CD4-positive, alpha-beta T cell treated with Interleukin-15 for 1 hour (primary cell): ENCODE measurements around the gene ANTXR1.
"Not testable (repeated sequence)": the region's sequence is repeated elsewhere in the genome, so short reads cannot be mapped to it uniquely, and the experiment has no call there.

Experiments
- DNase-seq: peaks from one replicate; pipeline ENCODE4 v3.0.0-alpha.2; 2020

The ANTXR1 gene

DNA sequence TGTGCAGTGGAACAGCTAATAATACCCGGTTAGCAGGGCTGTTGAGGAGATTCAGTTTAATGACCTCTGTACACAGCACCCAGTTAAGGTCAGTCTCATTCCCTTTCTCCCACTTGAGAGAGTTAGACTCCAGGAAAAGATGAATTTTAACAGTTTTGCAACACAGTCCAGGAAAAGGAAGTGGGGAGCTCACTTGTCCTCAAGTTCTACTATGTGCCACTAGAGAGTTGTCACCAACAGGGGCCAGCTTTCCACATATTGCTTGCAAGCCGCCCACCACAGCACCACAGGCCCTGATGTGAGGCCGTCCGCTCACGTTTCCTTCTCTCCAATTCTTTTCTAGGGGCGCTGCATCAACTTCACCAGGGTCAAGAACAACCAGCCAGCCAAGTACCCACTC lies 231.9 kb downstream of the ANTXR1 start:
- no peak for DNase-seq

GRCh38 chr2:69247583-69247982 lies 234.6 kb downstream of the ANTXR1 start:
- DNase-seq = no peak

DNA sequence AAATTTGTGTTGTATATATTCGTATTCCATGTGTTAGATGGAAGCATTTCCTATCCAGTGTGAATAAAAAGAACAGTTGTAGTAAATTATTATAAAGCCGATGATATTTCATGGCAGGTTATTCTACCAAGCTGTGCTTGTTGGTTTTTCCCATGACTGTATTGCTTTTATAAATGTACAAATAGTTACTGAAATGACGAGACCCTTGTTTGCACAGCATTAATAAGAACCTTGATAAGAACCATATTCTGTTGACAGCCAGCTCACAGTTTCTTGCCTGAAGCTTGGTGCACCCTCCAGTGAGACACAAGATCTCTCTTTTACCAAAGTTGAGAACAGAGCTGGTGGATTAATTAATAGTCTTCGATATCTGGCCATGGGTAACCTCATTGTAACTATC lies 235.3 kb downstream of the ANTXR1 start:
- DNase-seq = no peak

DNA sequence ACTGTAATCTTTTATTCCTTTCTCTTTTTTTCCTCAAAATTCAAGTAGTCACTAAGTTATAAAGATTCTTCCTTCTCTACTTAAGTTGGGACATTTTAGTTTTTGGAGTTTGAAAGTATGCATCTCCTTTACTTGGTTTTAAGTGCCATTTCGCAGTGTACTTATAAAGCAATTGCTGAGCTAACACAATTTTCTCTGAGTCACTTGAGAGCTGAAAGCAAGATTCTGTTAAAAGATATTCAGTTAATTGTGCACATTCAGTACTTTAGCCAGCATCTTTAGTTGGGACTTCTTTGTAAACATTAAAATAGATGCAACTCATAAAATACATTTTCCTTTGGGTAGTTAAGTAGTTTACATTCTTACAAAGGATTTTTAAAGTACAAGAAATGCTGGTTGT lies 238.0 kb downstream of the ANTXR1 start:
- no peak for DNase-seq

DNA sequence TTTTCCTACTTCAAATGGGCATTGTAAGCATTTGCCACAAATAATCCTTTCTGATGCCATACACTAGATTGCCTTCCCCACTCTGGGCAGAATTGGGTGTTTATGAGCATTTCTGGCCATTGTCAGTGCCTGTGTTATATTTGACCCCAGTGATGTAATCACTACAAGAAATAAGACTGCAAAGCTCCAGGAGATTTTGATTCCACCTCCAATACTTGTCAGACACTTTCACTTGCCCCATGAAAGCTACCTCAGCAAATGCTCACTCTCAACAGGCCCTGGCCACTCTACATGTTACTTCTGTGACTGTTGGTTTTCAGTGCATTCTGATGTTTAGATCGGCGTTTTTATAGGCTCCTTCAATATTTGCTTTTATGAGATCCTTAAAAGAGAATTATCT lies 239.0 kb downstream of the ANTXR1 start:
- no peak for DNase-seq

GRCh38 chr2:69253112-69253511 lies 240.1 kb downstream of the ANTXR1 start:
- no peak for DNase-seq

GRCh38 chr2:69253611-69254301 lies 240.8 kb downstream of the ANTXR1 start:
- DNase-seq = no peak

DNA sequence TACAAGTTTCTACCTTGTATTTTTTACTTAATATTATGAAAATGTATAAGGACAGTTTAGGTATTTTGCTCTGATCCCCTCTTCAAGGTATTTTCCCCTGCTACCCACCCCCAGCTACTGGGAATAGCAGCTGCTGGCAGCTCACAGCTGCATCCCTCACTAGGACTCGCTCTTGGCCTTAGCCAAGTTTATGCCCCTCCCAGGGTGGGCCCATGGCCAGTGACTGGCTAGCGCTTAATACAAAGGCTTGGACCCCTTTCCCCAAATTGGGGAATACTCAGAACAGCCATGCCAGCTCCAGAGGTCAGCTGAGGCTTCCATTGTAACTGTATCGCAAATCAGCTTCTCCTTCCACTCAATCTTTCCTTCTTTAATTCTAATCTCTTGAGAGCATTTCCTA lies 242.8 kb downstream of the ANTXR1 start:
- DNase-seq = no peak

DNA sequence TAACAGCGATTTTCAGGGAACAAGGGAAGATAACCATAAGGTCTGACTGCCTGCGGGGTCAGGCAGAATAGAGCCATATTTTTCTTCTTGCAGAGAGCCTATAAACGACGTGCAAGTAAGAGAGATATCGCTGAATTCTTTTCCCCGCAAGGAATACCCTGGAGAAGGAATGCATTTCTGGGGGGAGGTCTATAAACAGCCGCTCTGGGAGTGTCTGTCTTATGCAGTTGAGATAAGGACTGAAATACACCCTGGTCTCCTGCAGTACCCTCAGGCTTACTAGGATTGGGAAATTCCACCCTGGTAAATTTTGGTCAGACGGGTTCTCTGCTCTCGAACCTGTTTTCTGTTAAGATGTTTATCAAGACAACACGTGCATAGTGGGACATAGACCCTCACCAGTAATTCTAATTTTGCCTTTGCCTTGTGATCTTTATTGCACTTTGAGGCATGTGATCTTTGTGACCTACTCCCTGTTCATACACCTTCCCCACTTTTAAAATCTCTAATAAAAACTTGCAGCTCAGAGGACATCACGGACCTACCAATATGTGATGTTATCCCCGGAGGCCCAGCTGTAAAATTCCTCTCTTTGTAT lies 247.1 kb downstream of the ANTXR1 start:
- DNase-seq = not testable (repeated sequence)

DNA sequence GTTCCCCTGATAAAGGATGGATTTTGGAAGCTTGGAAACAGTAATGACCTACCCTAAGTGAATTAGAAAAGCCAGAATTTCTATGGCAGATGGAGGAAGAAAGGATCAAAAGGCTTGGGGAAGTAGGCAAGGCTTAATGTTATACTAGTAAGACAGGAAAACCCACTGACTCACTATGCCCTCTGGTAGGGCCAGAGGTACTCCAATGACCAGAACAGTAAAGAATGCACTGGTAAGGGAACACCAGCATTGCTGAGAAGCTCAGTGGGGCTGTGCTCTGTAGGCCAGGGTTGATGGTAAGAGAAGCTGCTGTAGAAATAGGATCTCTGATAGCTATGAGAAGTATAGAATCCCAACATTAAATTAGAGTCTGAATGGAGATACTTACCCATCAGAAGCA lies 247.7 kb downstream of the ANTXR1 start:
- no peak for DNase-seq

DNA sequence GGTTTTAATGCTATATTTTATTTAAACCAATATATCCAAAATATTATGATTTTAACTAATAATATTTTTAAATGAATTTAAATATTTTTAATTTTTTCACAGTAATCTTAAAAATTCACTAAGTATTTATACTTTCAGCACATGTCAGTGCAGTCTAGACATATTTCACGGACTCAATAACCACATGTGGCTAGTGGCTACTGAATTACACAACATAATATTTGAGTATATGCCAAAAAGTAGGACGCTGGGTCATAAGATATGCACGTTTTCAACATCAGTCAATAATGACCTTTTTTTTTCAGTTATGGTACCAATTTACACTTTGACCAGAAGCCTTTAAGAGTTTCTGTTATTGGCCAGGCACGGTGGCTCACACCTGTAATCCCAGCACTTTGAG lies 256.4 kb downstream of the ANTXR1 start:
- no peak for DNase-seq

- no peak for DNase-seq
Measured at GRCh38 chr2:69271831-69272257, 258.9 kb downstream of the ANTXR1 start.

DNA sequence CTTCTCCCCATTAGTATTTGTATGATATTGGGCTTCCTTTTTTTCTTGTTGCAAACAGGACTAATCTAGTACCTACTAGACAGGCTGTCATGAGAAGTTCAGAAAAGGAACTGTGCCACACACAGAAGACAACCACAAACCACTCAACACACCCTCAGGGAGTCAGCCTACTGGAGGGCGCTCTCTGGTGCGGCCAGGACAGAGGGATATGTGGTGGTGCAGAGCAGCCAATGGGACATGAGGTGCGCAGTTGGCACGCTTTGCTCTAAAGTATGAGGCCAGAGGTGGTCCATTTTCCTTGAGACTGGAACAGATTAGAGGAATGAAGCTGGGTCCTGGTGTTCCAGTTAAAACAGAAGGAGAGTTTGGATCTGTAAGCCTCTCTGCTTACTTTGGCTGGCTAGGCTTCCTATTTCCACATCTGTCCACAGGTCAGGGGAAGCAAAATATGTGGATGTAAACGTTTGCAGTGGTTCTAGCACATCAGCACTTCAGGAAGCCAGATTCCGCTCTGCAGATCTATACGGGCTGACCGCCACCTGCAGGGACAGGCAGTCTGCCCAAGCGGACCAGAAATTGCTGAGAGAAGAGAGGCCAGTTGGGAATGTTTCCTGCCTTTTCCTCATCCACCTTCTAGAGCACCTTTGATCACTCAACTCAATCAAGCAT lies 260.0 kb downstream of the ANTXR1 start:
- no peak for DNase-seq

DNA sequence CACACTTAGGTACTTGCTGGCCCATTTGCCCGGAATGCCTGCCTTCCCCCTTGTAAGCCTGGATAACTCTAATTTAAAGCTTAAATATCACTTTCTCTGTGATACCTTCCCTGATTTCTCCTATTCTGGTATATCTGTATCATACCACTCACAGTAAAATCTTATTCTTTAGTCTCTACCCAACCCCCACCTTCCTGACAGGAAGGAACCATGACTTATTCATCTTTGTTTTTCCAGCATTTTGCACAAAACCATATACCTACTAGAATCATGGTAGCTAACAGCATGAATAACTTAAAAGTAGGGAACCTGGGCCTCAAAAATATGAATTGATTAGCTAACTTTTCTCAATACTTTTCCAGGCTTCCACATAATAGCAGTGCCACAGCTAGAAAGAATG lies 262.5 kb downstream of the ANTXR1 start:
- no peak for DNase-seq

DNA sequence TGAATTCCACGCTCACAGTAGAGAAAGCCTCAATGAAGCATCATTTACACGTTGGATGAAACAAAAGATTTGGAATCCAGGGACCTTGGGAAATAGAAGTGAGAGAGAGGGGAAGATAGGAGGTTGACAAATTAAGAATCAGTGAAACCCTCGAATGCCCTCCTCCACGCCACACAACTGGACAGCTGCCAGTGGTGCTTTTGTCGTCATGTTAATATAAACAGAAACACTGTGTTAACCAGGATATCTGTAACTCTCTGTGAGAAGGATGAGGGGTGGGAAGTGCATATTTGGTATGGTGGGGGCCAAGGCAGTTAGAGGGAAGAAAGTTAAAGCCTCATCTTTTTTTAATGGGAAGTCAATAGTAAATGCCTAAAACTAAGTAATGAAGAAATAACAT lies 265.4 kb downstream of the ANTXR1 start:
- DNase-seq = no peak

DNA sequence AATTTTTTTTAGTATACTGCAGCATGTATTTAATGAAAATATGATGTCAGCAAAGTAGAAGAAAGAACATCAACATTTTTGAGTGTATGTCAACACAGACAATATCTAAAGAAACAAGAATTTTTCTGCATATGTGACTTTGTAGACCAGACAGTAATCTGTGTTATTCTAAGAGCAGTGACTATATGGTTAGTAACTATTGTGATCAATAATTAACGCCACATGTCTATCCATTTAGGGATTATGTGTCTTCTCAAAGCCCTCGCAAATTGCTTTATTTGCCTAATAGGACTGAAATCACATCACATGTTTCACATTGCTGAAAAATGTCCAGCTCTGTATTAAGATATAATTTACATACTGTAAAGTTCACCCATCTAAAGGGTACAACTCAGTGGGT lies 266.2 kb downstream of the ANTXR1 start:
- no peak for DNase-seq

DNA sequence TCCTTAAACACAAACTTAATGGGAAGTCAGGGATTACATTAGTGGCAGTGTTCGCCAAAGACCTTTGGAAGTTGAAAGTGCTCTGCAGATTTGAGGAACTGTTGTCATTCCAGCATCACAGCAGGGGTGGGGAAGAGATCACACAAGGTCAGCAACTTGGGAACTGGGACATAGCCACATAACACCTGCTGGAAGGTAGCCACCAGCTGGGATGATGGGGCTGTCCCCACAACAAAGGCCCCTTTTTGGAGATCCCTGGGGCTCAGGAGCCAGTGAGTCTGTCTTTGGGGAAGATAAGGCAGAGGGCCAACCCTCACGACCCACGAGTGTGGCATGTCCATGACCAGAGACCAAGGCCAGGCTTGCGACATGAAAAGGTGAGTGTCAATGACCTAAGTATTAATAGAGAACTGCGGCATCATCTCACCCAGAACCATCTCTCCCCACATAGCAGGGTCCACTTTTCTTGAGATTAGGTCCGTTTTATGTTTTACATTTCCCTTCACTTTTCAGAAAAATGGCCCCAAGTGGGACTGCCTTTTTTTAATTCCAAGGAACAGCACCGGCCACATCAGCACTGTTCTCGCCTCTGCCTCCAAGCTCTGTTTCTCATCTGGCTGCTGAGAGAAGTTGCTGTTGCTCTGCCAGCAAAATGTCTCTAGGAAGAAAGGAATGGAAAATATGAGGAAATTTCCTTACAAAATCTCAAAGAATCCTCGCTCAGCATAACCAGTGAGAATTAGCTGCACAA lies 267.1 kb downstream of the ANTXR1 start:
- DNase-seq = no peak

GRCh38 chr2:69280796-69281412 lies 267.9 kb downstream of the ANTXR1 start:
- DNase-seq = no peak

- DNase-seq = no peak
Measured at GRCh38 chr2:69285379-69285894, 272.5 kb downstream of the ANTXR1 start.

- no peak for DNase-seq
Measured at GRCh38 chr2:69287544-69287943, 274.6 kb downstream of the ANTXR1 start.

DNA sequence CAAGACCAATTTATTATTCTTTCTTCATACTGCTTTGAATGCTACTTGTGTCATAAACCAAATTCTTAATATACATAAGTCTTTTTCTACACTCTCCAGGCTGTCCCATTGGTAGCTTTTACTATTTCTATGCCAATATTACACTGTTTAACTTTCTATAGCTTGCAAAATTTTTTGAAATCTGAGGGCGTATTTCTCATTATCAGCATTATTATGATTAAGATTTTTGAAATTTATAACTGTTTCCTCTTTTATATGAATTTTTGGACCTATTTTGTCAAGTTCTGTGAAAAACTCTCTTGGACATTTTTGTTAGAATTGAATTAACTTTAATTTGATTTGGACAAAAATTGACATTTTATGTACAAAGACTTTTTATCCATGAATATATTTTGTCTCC lies 275.4 kb downstream of the ANTXR1 start:
- no peak for DNase-seq

GRCh38 chr2:69291004-69291650 lies 278.1 kb downstream of the ANTXR1 start:
- DNase-seq = no peak
